Stimulated activated CD8-positive, alpha-beta memory T cell treated with anti-CD3 and anti-CD28 coated beads, Interleukin-15, amount 100 ng/mL, for 24 hours (primary cell): ENCODE data around the gene TMEM263.
"Not testable (repeated sequence)": the region's sequence is repeated elsewhere in the genome, so short reads cannot be mapped to it uniquely, and the experiment has no call there.

ENCODE experiments used
- DNase-seq: peaks from one replicate; pipeline ENCODE4 v3.0.0-alpha.2; 2020; ENCODE audit warnings: low read depth

The TMEM263 gene

GRCh38 chr12:106986625-106987389 is 31.1 kb downstream of the TMEM263 start, which contains the start of gene MTERF2:
Gene MTERF2 (minus strand): TSS chr12:106987146. CDS start chr12:106978714, 8,432 bp downstream.
- DNase-seq: peak; percentile 44

GRCh38 chr12:106987846-106988245 is 32.1 kb downstream of the TMEM263 start:
- DNase-seq: no peak

- no peak for DNase-seq
These were observed 39.0 kb downstream of the TMEM263 start for GRCh38 chr12:106994579-106995220.

DNA sequence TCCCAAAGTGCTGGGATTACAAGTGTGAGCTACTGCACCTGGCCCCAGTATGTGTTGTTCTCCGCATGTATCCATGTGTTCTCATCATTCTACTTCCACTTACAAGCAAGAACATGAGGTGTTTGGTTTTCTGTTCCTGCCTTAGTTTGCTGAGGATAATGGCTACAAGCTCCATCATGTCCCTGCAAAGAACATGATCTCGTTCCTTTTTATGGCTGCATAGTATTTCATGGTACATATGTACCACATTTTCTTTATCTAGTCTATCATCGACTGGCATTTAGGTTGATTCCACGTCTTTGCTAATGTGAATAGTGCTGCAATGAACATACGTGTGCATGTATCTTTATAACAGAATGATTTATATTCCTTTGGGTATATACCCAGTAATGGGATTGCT is 40.4 kb downstream of the TMEM263 start:
- DNase-seq: not testable (repeated sequence)

- no peak for DNase-seq
These were observed 42.2 kb downstream of the TMEM263 start for GRCh38 chr12:106997916-106998315.

- DNase-seq: no peak
These were observed 43.7 kb downstream of the TMEM263 start for GRCh38 chr12:106999446-106999845.

GRCh38 chr12:107002665-107003064 is 47.0 kb downstream of the TMEM263 start:
- DNase-seq: not testable (repeated sequence)

GRCh38 chr12:107007411-107007810 is 51.7 kb downstream of the TMEM263 start:
- DNase-seq: no peak

- no peak for DNase-seq
These were observed 55.8 kb downstream of the TMEM263 start for GRCh38 chr12:107011519-107011918.

- DNase-seq: no peak
These were observed 57.2 kb downstream of the TMEM263 start for GRCh38 chr12:107012736-107013425.

DNA sequence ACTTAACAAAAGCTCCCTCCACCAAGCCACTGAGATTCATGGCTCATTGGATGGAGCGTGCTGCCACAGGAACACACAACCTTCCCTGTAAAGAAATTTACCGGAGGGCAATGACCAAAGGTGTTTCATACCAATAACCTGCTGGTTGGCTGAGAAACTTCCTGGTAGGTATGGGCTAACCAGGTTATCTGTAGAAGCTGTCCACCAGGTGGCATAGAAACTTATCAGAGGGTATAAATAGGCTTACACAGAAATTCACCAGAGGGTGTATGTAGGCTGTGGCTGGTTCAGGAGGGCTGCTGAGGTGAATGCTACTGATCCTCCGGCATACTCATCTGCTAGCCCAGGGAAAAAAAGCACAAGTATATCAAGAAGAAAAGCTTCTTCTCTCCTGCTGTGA is 58.3 kb downstream of the TMEM263 start:
- no peak for DNase-seq

- DNase-seq: no peak
These were observed 61.3 kb downstream of the TMEM263 start for GRCh38 chr12:107017042-107017441.

- no peak for DNase-seq
These were observed 63.8 kb downstream of the TMEM263 start for GRCh38 chr12:107019546-107019945.
